Measurements from ENCODE around the gene LGR6. TPM values are rescaled to one million over a fixed set of nuclear protein-coding genes. Genes with fewer than 3 reads are reported as not detected.
"Not testable (repeated sequence)": the region's sequence is repeated elsewhere in the genome, so short reads cannot be mapped to it uniquely, and the experiment has no call there.

The LGR6 gene
- total and polyA plus RNA-seq, 2 of the 4 experiments (the other 2 are of a cell fraction), result not detected

DNA sequence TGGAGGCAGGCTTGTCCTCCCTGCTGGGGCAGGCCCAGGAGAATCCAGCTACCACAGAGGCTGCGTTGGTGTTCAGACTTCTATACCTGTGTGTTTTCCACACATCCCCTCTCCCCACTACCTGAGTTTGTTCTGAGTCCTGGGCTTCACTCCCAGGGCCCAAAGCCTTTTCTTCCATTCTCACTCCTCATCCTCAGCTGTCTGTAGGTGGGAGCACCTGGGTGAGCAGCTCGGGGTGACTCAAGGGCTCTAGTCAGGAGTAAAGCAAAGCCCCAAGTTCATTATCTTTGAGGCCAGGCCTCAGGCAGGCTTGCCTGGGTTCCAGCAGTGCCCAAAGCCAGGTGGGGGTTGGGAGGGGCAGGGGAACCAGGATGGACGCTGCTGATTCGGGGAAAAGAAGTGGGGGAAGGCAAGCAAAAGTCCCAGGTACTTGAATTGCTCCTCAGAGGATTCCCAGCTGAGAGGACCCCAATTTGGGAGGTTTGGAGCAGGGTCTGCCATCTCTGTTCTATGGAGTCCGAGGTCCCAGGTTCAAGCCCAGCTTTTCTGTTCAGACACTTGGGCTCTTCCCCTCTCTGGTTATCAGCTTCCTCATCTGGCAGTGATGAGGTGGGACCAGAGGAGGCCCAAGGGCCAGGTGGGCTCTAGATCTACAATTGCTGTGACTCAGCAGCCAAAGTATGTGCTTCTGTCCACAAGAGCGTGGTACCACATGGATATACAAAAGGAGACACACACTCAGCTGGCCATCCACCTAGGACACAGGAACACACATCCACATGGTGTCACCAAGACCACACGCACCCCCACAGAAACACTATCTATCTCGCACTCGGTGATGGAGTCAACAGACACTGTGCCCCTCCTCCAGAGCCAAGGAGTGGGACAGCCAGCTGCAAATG lies 27.4 kb upstream of the LGR6 start:
- H3K23ac ChIP-seq (ENCODE audit: low read depth, low read length), result no peak overlapping the region
- no peak overlapping the region for H3K9ac ChIP-seq (ENCODE audit: low read depth, low read length)
- TF ChIP-seq MAZ (IDR thresholded peaks at IDR 0.05; ENCODE audit: borderline replicate concordance, low read depth, low read length) (no peak), CHD1 (IDR thresholded peaks at IDR 0.05; ENCODE audit: low read depth, low read length) (no peak), CEBPB (IDR thresholded peaks at IDR 0.05; ENCODE audit: low read depth, low read length) (no peak)
- H3K9me3 ChIP-seq (ENCODE audit: control insufficient read depth, insufficient read depth, low read length), result no peaks in the 10 kb centered on the region
- peak; percentile 12 for DNase-seq
- H2AFZ ChIP-seq (replicated peaks; ENCODE audit: low read length, poor library complexity), result no peak overlapping the region
- dilution Hi-C loops (cut with HindIII; ENCODE audit: low sequenced_read_pairs, unreplicated experiment) (no loop called here), in situ Hi-C loops (cut with MboI; ENCODE audit: low sequenced_read_pairs) (no loop called here), intact Hi-C loops (cut with micrococcal nuclease) (loop anchor here (10.0 kb wide), 1 partner anchor 891 kb away; no protein-coding TSS in a partner anchor)
- no peak overlapping the region for H2AK9ac ChIP-seq (replicated peaks; ENCODE audit: low read depth, low read length, poor library complexity)
- no peak overlapping the region for H2AK5ac ChIP-seq (ENCODE audit: low read depth, low read length)
- no peak overlapping the region for H2BK20ac ChIP-seq (ENCODE audit: low read depth, low read length)
- no peak overlapping the region for H3K4me3 ChIP-seq (ENCODE audit: insufficient read depth, low read depth, low read length)
- ATAC-seq (ENCODE audit: low read depth), result no peak
- BruUV-seq (replicated peaks), result no TSS peak
- H3K4me1 ChIP-seq (ENCODE audit: control insufficient read depth, insufficient read depth, low read length), result no peaks in the 10 kb centered on the region
- no peak overlapping the region for H2BK120ac ChIP-seq (ENCODE audit: low read depth, low read length)
- peaks cover 47% of the 10 kb centered on the region for H3K27me3 ChIP-seq (ENCODE audit: control insufficient read depth, insufficient read depth, low read length)
- no peak overlapping the region for H3K27ac ChIP-seq (ENCODE audit: insufficient read depth, low read length)
- H3K4me2 ChIP-seq (ENCODE audit: low read depth, low read length), result no peak overlapping the region
- no peak overlapping the region for H4K91ac ChIP-seq (ENCODE audit: insufficient read depth, low read depth, low read length)
- no peak overlapping the region for H3K56ac ChIP-seq (ENCODE audit: extremely low read depth, insufficient read depth, low read length)
- no peak overlapping the region for H3K18ac ChIP-seq (ENCODE audit: low read depth, low read length)
- H4K20me1 ChIP-seq (ENCODE audit: insufficient read depth, low read length), result no peaks in the 10 kb centered on the region
- no peak overlapping the region for H3K4ac ChIP-seq (ENCODE audit: low read depth, low read length)
- POLR2A ChIA-PET (ENCODE audit: unreplicated experiment), result no interaction called here
- 77% methylated on average over 3 of the region's 9 CpGs; no CpG with 5 or more reads in 1 of the 2 experiments for WGBS, 2 experiments (ENCODE audit: extremely low coverage in 2 of 2, insufficient read length in 1 of 2)
- H3K9me1 ChIP-seq (ENCODE audit: insufficient read depth, low read length), result no peaks in the 10 kb centered on the region
- no peak overlapping the region for H3K14ac ChIP-seq (replicated peaks; ENCODE audit: low read depth, low read length)
- no peak overlapping the region for H2BK5ac ChIP-seq (ENCODE audit: low read depth, low read length, poor library complexity, severe bottlenecking)
- no peaks in the 10 kb centered on the region for H3K36me3 ChIP-seq (ENCODE audit: control insufficient read depth, insufficient read depth, low read length)
- H3K79me1 ChIP-seq (ENCODE audit: low read depth in 1 of 2, low read length in 2 of 2), result no peaks in the 10 kb centered on the region
- H4K5ac ChIP-seq (ENCODE audit: low read depth, low read length), result no peak overlapping the region
- no peak overlapping the region for H4K8ac ChIP-seq (ENCODE audit: low read depth in 2 of 2, low read length in 2 of 2)
- CTCF ChIA-PET, result interaction anchor here (1.0 kb wide), 1 partner anchor 11 kb away, joined by 5 read pairs; no protein-coding TSS in a partner anchor
- no peak overlapping the region for H2BK15ac ChIP-seq (ENCODE audit: low read depth, low read length)

DNA sequence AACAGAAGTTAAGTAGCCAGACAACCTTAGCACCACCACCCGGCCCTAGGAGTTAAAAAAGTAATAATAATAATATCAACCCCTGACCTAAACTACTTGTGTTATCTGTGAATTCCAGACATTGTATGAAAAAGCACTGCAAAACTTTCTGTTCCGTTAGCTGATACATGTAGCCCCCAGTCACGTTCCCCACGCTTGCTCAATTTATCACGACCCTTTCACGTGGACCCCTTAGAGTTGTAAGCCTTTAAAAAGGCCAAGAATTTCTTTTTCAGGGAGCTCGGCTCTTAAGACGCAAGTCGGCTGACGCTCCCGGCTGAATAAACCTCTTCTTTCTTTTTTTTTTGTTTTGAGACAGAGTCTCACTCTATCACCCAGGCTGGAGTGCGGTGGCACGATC lies 26.5 kb upstream of the LGR6 start:
- H2AK9ac ChIP-seq (replicated peaks; ENCODE audit: low read depth, low read length, poor library complexity); H2BK20ac ChIP-seq (ENCODE audit: low read depth, low read length); H3K56ac ChIP-seq (ENCODE audit: extremely low read depth, insufficient read depth, low read length); H2BK5ac ChIP-seq (ENCODE audit: low read depth, low read length, poor library complexity, severe bottlenecking); H4K8ac ChIP-seq (ENCODE audit: low read depth in 2 of 2, low read length in 2 of 2); BruUV-seq (replicated peaks); H3K27ac ChIP-seq (ENCODE audit: insufficient read depth, low read length); POLR2A ChIA-PET (ENCODE audit: unreplicated experiment); H3K79me1 ChIP-seq (ENCODE audit: low read depth in 1 of 2, low read length in 2 of 2); H2AFZ ChIP-seq (replicated peaks; ENCODE audit: low read length, poor library complexity); H4K20me1 ChIP-seq (ENCODE audit: insufficient read depth, low read length); H3K18ac ChIP-seq (ENCODE audit: low read depth, low read length); H2BK120ac ChIP-seq (ENCODE audit: low read depth, low read length); H3K4me3 ChIP-seq (ENCODE audit: insufficient read depth, low read depth, low read length); H3K36me3 ChIP-seq (ENCODE audit: control insufficient read depth, insufficient read depth, low read length); H3K9me1 ChIP-seq (ENCODE audit: insufficient read depth, low read length); H3K9me3 ChIP-seq (ENCODE audit: control insufficient read depth, insufficient read depth, low read length); H3K14ac ChIP-seq (replicated peaks; ENCODE audit: low read depth, low read length); in situ Hi-C loops (cut with MboI; ENCODE audit: low sequenced_read_pairs); H3K4me2 ChIP-seq (ENCODE audit: low read depth, low read length); H3K9ac ChIP-seq (ENCODE audit: low read depth, low read length); H4K5ac ChIP-seq (ENCODE audit: low read depth, low read length); dilution Hi-C loops (cut with HindIII; ENCODE audit: low sequenced_read_pairs, unreplicated experiment); H3K23ac ChIP-seq (ENCODE audit: low read depth, low read length); H4K91ac ChIP-seq (ENCODE audit: insufficient read depth, low read depth, low read length); H3K4ac ChIP-seq (ENCODE audit: low read depth, low read length); ATAC-seq (ENCODE audit: low read depth); H3K4me1 ChIP-seq (ENCODE audit: control insufficient read depth, insufficient read depth, low read length); H2AK5ac ChIP-seq (ENCODE audit: low read depth, low read length); DNase-seq; H2BK15ac ChIP-seq (ENCODE audit: low read depth, low read length): not testable (repeated sequence)
- CTCF ChIA-PET, result interaction anchor here (1.0 kb wide), 1 partner anchor 12 kb away, joined by 5 read pairs; no protein-coding TSS in a partner anchor
- 50% methylated on average over 2 of the region's 13 CpGs; no CpG with 5 or more reads in 1 of the 2 experiments for WGBS, 2 experiments (ENCODE audit: extremely low coverage in 2 of 2, insufficient read length in 1 of 2)
- peaks cover 45% of the 10 kb centered on the region for H3K27me3 ChIP-seq (ENCODE audit: control insufficient read depth, insufficient read depth, low read length)
- intact Hi-C loops (cut with micrococcal nuclease), result loop anchor here (10.0 kb wide), 1 partner anchor 892 kb away; no protein-coding TSS in a partner anchor
